Transverse colon (tissue), 3 donors: Measurements from ENCODE around the gene AGAP9.

Source experiments
- POLR2A ChIP-seq: fragments of 450-650 bp; IDR thresholded peaks from one replicate; pipeline ENCODE4 v1.6.1; 2016; ENCODE audit warnings: antibody characterized with exemption, mild to moderate bottlenecking, moderate library complexity
- TF ChIP-seq, protein P1 (sequence below), 5 experiments: fragments of 200-600 bp in 3 of 5; fragments of 450-650 bp in 2 of 5; sonication (generic) in 3 of 5; IDR thresholded peaks; 1 replicate in 2 of 5; 2 replicates in 3 of 5; pipeline ENCODE4 v1.5.1; 2016 to 2017; ENCODE audit warnings: antibody characterized with exemption in 5 of 5, inconsistent platforms in 3 of 5, mild to moderate bottlenecking in 2 of 5, moderate library complexity in 1 of 5

DNA sequence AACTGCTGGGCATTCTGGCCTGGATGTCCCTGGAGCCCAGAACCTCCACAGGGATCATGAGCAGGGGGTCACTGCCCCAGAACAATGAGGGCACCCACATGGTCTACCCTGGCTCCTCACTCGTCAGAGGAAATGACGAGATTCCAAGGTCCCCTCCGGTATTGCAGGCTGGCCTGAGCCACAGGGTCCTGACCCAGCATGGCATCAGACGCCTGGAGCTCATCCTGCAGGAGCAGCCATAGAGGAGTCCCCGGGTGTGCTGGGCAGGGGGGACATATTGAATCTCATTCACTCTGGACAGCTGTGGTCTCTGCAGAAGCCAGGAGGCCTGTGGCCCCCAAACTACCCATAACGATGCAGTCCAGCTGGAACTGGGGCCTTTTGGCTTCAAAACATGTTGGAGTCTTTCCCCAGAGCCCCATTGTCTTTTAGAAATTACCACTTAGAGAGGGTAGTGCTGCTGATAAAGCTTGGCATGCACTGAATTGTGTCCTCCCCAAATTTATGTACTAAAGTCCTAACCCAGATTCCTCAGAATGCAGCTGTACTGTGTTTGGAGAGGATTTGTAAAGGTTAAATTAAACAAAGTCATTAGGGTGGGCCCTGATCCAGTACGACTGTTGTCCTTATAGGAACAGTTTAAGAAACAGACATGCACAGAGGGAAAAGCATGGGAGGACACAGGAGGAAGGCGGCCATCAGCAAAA, 67.2 kb downstream of the AGAP9 start:
- TF ChIP-seq, protein P1, sequence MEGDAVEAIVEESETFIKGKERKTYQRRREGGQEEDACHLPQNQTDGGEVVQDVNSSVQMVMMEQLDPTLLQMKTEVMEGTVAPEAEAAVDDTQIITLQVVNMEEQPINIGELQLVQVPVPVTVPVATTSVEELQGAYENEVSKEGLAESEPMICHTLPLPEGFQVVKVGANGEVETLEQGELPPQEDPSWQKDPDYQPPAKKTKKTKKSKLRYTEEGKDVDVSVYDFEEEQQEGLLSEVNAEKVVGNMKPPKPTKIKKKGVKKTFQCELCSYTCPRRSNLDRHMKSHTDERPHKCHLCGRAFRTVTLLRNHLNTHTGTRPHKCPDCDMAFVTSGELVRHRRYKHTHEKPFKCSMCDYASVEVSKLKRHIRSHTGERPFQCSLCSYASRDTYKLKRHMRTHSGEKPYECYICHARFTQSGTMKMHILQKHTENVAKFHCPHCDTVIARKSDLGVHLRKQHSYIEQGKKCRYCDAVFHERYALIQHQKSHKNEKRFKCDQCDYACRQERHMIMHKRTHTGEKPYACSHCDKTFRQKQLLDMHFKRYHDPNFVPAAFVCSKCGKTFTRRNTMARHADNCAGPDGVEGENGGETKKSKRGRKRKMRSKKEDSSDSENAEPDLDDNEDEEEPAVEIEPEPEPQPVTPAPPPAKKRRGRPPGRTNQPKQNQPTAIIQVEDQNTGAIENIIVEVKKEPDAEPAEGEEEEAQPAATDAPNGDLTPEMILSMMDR (IDR thresholded peaks at IDR 0.05), result no peak
- TF ChIP-seq POLR2A, result no peak
